ENCODE measurements around the gene SPEF1.

SPEF1 gene

GRCh38 chr20:3744806-3745685, 36.2 kb downstream of the SPEF1 start:
- no peak for DNase-seq

GRCh38 chr20:3744037-3744436, 37.2 kb downstream of the SPEF1 start:
- DNase-seq, result no peak

- no peak for DNase-seq
Observed at GRCh38 chr20:3743251-3743650, 38.0 kb downstream of the SPEF1 start.

GRCh38 chr20:3741836-3742458, 39.3 kb downstream of the SPEF1 start:
- DNase-seq, result no peak

DNA sequence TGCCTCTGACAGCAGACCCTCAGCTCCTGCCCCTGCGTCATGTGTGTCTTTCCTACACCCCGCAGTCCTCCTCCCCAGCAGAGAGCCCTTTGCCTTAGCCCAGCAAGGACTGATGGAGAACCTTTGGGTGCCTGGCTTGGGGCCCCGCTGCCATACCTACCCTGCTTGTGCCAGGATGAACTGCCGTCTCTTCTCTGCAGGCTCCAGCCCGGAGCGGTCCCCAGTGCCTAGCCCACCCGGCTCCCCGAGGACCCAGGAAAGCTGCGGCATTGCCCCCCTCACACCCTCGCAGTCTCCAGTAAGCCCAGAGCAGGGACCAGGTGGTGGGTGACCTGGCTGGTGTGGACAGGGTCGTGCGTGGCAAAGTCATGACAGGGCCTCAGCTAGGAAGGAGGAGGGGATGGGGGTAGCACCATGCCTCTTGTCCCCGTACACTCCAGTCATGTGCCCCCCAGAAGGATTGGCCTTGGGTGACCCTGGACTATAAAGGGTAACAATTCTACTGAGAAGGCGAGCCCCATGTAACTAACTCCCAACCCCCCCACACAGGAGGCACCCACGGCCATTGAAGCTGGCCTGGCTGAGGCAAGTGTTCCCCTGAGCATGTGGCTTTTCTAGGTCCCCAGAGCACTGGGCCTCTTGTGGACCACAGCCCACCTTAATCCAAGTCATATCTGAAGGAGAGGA, 40.5 kb downstream of the SPEF1 start:
- no peak for DNase-seq

DNA sequence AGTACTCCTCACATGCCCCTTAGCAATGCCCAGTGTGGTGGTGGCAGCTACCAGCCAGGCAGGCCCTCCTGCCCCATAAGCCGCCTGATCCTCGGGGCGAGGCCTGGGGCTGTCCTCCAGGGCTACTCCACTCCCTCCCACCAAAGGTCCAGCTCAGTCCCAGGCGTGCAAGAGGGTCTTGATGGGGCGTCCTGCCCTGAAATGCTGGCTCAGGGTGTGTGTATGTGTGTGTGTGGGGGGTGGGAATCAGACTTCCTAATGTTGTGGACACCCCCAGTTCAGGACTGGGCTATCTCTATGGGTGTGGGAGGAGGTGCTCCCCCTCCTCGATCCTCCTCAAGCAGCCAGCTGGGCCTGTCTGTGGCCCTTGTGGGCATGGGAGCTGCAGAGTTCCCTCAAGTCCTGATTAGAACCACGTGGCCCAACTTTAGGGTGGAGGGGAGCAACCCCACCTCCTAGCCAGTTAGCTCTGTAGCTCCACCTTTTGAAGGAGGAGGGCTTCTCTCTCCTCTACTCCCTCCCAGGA, 41.3 kb downstream of the SPEF1 start:
- no peak for DNase-seq

GRCh38 chr20:3739054-3739925, 42.0 kb downstream of the SPEF1 start:
- no peak for DNase-seq

DNA sequence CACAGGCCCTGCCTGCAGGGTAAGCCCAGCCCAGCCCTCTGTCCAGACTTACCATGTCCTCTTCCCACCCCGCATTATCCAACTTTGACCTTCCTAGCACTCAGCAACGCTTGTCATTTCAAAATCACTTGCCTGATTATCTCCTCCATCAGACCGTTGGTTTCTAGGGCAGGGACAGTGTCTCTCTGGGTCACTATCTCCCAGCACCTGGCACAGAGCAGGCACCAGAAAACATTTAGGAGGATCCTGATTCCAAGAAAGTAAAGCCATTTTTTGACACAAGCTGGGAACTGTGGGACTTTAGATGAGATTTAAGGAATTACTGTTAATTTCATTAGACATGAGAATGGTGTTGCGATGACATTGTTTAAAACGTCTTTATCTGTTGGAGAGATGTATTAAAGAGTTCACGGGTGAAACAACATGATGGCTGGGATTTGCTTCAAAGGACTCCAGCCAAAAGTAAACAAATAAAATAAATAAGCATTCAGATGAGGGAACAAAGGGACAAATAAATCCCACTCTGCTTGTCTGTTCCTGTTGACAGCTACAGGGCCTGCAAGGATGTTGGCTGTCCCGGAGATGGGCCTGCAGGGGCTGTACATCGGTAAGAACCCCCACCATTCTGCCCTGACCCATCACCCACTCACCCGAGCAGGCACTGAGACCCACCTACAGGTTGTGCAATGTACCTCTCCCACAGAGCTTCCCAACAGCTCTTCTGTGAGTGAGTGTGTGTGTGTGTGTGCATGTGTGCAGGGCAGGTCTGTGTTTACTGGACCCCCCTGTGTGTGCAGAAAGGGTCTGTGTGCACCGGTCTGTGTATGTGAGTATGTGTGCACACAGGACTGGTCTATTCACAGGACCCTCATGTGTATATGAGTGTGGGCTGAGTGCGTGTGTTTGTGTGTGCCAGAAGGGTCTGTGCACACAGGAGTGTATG, 42.9 kb downstream of the SPEF1 start:
- DNase-seq, result no peak

DNA sequence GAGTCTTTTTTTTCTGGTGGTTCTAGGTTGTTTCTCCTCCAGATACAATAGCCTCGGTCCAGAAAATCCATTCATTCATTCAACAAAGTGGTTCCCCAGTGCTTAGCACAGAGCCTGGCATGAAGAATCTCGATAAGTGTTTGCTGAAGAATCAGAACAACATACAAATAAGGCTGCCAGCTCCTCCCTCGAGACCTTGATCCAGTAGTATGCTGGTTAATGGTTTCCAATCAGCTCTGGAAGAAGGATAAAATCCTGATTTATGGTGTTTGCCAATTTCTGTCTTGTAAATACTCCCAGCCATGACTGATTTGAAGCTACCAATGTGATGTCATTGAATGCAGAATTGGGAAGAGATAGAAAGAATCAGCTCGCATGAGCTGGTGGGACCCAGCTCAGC, 45.5 kb downstream of the SPEF1 start:
- no peak for DNase-seq

- no peak for DNase-seq
Observed at GRCh38 chr20:3734111-3734843, 47.0 kb downstream of the SPEF1 start.

DNA sequence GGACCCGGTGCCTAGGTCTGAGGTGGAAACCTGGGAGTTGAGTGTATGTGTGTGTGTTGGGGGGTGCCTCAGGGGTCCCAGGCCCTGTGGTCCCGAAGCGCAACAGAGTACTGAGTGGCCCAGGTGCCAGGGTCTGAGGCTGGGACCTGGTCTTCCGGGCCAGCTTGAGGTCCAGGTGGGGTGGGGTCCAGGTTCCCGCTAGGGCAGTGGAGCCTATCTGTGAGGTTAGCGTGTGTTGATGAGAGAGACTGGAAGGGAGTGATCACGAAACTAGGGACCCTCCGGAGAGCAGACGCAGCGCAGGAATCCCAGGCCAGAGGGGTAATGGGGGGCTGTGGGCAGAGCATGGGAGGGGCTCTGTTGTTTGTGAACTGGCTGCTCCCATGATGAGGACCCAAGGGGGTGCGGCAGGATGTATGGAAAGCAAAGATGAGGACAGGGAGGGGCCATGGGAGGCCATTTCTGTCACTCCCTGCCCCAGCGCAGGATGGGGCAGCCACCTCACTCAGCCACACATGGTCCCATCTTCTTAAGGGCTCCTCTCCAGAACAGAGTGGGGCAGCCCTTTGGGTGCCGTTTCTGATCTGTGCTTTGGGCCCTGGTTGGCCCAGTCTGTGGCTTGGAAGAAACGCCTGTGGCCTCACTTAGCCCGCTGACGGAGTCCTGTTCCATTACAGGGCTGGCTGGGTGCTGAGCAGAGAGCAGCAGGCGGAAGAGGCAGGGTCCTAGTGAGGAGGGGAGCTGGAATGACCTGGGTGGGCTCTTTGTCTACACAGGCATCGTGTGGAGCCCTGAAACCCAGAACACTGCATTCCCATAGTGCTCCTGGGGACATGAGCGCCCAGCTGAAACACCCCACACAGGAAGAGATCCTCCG, 47.9 kb downstream of the SPEF1 start:
- no peak for DNase-seq

GRCh38 chr20:3732327-3733118, 48.7 kb downstream of the SPEF1 start, which contains the start of gene HSPA12B:
Gene HSPA12B, plus strand, starts transcription at chr20:3732685. Its CDS starts 5,990 bp downstream, at chr20:3738675.
- DNase-seq, result no peak

- no peak for DNase-seq
Observed at GRCh38 chr20:3731944-3732326, 49.3 kb downstream of the SPEF1 start.

- no peak for DNase-seq
Observed at GRCh38 chr20:3730803-3731672, 50.2 kb downstream of the SPEF1 start.

DNA sequence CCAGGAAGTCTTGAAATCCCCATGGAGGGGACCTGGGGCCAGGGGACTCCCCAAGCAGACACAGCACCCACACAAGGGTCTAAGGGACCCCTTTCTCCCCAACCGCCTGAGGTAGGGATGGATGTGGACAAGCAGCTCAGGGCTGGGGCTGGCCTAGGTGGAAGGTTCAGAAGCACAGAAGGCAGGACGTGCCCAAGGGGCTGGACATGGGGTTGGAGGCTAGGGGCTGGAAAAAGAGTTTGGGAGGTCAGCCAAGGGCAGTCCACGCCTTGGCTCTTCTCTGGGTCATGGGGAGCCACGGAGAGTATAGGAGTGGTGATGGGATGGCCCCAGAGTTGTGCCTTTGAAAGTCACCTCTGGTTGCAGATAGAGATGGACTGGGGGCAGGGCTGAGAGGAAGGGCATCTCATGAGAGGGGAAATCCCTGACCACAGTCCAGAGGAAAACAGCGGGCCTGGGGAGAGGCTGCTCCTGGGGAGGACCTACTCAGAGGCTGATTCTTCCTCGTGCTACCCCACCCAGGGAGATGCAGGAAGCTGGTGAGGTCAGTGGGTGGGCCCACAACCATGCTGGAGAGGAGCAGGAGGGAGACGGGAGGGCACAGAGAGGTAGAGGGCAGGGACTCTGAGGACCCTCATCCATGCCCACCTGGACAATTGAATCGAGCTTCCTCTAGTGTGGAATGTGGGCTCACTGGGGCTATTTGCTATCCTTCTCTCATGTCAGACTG, 51.3 kb downstream of the SPEF1 start:
- no peak for DNase-seq

DNA sequence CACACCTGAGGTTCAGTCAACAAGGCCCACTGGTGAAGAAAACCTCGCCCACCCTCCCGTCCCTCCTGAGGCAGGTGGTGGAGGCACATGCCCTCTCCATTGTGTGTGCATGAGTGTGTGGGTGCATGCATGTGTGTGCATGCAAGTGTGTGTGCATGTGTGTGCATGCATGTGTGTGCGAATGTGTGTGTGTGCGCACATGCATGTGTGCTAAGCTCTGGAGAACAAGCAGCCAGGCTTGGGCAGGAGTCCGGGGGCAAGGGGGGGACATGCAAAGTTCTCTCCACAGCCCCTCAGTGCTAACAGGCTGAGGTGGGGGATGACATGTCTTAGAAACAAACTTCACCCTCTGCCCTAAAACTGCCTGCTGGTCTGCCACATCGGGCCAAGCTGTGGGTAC, 51.9 kb downstream of the SPEF1 start:
- DNase-seq, result no peak

- no peak for DNase-seq
Observed at GRCh38 chr20:3728876-3729275, 52.4 kb downstream of the SPEF1 start.
